ENCODE data around the gene YTHDC1. TPM values are rescaled to one million over a fixed set of nuclear protein-coding genes. Genes with fewer than 3 reads are reported as not detected.
"Not testable (repeated sequence)": the region's sequence is repeated elsewhere in the genome, so short reads cannot be mapped to it uniquely, and the experiment has no call there.

YTHDC1 gene
- total and polyA plus RNA-seq, 8 donors: 55.0 to 228 (median 181) TPM

DNA sequence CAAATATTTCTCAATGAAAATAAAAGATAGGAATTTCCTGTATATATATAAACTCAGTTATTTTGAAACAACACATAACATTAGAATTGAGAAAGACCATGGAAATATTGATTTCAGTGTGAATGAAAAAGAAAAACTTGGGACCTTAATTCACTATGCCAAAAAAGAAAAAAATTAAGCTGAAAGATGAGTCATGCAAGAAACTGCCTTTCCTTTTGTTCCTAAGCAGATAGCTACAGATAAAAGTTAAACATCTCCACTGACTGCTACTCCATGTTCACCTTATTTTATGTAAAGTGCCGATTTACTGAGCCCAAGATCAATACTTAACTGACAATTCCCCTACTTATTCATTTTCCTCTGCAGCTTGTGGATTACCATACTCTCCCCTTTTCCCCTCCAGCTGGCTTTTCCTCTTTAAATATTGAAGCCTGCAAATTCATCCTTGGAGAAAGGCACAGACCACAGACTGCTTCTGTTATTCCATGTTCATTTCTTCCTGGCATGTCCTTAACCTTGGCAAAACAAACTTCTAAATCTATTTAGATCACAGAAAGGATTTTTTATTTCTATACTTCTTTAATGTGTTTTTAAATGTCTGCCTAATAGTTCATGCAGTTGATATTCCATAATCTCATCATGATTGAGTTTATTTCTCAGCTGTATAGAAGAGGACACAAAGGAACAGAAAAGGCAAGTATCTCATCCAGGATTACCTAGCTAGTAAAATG is 40.5 kb upstream of the YTHDC1 start:
- no peaks in the 10 kb centered on the region for H3K4me1 ChIP-seq
- ATAC-seq: no peak

DNA sequence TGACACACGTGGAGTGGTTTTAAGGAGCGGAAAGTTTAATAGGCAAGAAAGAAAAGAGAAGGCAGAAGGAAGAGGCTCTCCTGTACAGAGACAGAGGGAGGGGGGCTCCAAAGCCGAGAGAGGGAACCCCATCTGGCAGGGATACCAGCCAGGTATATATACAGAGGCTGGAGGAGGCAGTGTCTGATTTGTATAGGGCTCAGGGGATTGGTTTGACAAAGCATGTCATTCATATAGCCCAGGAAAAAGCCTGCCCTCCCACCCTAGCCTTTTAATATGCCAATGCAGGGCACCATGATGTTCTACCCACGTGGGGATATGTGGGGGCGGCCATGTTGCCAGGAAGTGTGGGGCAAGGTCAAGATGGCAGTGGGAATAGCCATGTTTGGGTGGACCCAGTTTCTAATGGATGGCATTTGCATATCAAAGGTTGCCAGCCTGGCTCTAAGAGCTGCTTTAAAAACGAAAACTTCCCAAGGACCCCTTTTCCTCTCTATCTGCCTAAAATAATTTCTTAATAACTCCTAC is 39.6 kb upstream of the YTHDC1 start:
- H3K9me3 ChIP-seq; H3K27ac ChIP-seq; intact Hi-C loops (cut with DNase I); H3K4me1 ChIP-seq; H3K27me3 ChIP-seq; ATAC-seq; H3K36me3 ChIP-seq; DNase-seq; H3K4me3 ChIP-seq: not testable (repeated sequence)

More for the DNA sequence above, 40.5 kb upstream of the YTHDC1 start:
- peak in 2 of 4 donors; percentile 45 to 49 for DNase-seq
- no peak overlapping the region for H3K27ac ChIP-seq
- H3K27me3 ChIP-seq: no peaks in the 10 kb centered on the region
- TF ChIP-seq, protein P1, sequence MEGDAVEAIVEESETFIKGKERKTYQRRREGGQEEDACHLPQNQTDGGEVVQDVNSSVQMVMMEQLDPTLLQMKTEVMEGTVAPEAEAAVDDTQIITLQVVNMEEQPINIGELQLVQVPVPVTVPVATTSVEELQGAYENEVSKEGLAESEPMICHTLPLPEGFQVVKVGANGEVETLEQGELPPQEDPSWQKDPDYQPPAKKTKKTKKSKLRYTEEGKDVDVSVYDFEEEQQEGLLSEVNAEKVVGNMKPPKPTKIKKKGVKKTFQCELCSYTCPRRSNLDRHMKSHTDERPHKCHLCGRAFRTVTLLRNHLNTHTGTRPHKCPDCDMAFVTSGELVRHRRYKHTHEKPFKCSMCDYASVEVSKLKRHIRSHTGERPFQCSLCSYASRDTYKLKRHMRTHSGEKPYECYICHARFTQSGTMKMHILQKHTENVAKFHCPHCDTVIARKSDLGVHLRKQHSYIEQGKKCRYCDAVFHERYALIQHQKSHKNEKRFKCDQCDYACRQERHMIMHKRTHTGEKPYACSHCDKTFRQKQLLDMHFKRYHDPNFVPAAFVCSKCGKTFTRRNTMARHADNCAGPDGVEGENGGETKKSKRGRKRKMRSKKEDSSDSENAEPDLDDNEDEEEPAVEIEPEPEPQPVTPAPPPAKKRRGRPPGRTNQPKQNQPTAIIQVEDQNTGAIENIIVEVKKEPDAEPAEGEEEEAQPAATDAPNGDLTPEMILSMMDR (IDR thresholded peaks at IDR 0.05): no peak
- H3K36me3 ChIP-seq: no peaks in the 10 kb centered on the region
- H3K4me3 ChIP-seq: no peak overlapping the region
- H3K9me3 ChIP-seq: no peaks in the 10 kb centered on the region
- intact Hi-C loops (cut with DNase I): no loop called here

DNA sequence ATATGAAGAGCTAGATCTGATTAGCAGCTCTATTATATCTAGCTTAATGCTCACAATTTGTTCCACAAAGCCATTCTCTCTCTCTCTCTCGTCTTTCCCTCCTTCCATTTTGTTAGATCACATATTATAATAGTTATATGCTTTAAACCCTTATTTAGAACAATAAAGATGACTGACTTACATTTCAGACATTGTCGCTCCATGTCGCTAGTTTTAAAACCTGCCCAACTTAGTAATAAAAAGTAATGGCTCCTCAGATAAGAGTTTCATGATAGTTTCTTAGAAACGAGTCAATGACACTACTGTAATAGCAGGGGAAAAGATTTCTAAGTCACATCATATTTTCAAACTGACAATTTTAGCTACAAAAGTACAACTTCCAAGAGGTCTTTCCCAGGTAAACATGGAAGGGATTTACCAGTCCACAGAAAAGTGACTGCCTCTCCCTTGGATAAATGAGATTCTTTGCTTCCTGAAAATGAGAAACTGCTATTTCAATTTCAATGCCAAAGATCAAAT is 38.5 kb upstream of the YTHDC1 start:
- DNase-seq (no peak), ATAC-seq (no peak)
- H3K9me3 ChIP-seq: no peaks in the 10 kb centered on the region
- no peak overlapping the region for H3K27ac ChIP-seq
- TF ChIP-seq, protein P1 (IDR thresholded peaks at IDR 0.05): no peak
- no peaks in the 10 kb centered on the region for H3K36me3 ChIP-seq
- intact Hi-C loops (cut with DNase I): no loop called here
- H3K4me3 ChIP-seq: no peak overlapping the region
- no peaks in the 10 kb centered on the region for H3K4me1 ChIP-seq
- no peaks in the 10 kb centered on the region for H3K27me3 ChIP-seq

DNA sequence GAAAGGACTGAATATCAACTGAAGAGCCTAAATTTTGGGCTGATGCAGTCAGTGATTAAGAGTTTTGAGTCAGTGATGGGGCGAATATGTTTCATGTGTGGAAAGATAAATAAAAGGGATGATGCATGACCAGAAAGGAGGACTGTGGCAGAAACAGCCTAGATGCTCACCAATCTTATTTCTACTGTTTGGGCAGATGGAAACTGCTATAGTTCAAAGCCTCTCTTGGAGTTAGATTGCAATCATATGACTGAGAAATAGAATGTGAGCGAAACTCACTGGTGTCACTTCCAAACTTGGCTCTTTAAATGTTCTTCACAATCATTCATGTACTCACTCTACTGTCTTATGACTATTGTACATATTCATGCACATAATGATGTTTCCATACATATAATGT is 35.4 kb upstream of the YTHDC1 start:
- TF ChIP-seq, protein P1 (IDR thresholded peaks at IDR 0.05): no peak
- Histone ChIP-seq H3K9me3 (no peaks in the 10 kb centered on the region), H3K36me3 (no peaks in the 10 kb centered on the region), H3K27me3 (no peaks in the 10 kb centered on the region), H3K4me3 (no peak overlapping the region), H3K4me1 (no peaks in the 10 kb centered on the region), H3K27ac (no peak overlapping the region)
- ATAC-seq: no peak
- intact Hi-C loops (cut with DNase I): no loop called here
- no peak for DNase-seq

DNA sequence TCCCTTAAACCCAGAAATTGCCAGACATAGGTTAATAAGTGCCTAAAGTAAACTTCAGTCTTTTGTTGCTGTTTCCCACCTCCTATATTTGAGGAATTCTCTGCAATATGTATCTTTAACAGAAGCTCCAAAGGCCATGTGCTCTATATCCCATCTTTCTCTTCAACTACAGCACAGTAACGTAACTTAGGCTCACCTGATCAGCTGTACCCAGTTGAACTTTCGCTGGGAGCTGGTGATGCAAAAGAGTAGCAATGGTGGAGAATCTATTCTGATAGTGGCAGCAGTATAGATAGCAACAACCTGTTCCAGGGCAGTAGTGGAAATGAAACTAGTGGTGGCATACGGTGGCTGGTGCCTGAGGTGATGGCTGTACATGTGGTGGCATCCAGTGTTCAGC is 33.2 kb upstream of the YTHDC1 start:
- TF ChIP-seq, protein P1 (IDR thresholded peaks at IDR 0.05): no peak
- Histone ChIP-seq H3K4me3 (no peak overlapping the region), H3K27ac (no peak overlapping the region), H3K27me3 (peaks cover 0 to under 1% of the 10 kb centered on the region in 2 donors), H3K9me3 (no peaks in the 10 kb centered on the region), H3K36me3 (no peaks in the 10 kb centered on the region), H3K4me1 (no peaks in the 10 kb centered on the region)
- intact Hi-C loops (cut with DNase I): no loop called here
- no peak for DNase-seq
- ATAC-seq: no peak
